GM04504 (cell line): ENCODE data around the gene OS9.

Experiments
- DNase-seq: peaks from one replicate; pipeline ENCODE4 v3.0.0-alpha.2; 2012; ENCODE audit warnings: low read depth

OS9 gene

GRCh38 chr12:57769594-57769993, 75.7 kb downstream of the OS9 start:
- DNase-seq: no peak

GRCh38 chr12:57770734-57771133, 76.8 kb downstream of the OS9 start:
- no peak for DNase-seq
